Bronchus fibroblast of lung (primary cell): Measurements from ENCODE around the gene TLR1. TPM values are rescaled to one million over a fixed set of nuclear protein-coding genes. Genes with fewer than 3 reads are reported as not detected.

ENCODE experiments used
- total RNA-seq: library from RNA; depleted of rRNA; stranded (reverse); fragments of >200 nt; gene quantifications from 2 replicates; pipeline ENCODE4 v1.2.3, GENCODE V29; 2015

Gene TLR1, protein sequence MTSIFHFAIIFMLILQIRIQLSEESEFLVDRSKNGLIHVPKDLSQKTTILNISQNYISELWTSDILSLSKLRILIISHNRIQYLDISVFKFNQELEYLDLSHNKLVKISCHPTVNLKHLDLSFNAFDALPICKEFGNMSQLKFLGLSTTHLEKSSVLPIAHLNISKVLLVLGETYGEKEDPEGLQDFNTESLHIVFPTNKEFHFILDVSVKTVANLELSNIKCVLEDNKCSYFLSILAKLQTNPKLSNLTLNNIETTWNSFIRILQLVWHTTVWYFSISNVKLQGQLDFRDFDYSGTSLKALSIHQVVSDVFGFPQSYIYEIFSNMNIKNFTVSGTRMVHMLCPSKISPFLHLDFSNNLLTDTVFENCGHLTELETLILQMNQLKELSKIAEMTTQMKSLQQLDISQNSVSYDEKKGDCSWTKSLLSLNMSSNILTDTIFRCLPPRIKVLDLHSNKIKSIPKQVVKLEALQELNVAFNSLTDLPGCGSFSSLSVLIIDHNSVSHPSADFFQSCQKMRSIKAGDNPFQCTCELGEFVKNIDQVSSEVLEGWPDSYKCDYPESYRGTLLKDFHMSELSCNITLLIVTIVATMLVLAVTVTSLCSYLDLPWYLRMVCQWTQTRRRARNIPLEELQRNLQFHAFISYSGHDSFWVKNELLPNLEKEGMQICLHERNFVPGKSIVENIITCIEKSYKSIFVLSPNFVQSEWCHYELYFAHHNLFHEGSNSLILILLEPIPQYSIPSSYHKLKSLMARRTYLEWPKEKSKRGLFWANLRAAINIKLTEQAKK
- total RNA-seq: 0.15 and 0.84 TPM in 2 replicates

DNA sequence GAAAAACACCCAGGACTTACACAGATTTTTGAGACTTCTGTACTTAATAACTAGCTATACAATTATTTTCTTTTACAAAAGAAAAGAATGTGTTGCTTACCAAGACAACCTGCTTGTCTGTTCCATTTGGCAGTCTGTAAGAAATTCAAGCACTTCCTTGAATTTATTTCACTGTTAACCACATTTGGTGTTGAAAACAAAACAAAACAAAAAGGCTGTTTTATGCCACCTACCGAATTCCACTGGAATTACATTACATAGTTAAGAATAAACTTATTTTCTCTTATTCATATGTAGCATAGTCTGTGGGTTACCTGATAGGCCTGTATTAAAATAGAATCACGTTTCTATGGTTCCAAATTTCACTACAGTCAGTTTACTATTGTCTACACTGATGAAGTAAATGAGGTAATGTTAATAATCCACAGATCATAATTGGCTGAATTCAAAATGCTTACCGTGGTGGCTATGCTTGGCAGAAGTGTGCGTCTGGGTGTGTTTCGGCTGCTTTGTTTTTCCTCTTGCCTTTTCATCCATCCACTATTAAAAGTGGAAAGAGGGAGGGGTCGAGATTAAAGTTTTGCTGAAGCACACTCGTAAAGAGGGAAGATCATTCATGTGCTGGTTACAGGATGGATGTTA lies at the start of gene TLR1:
Gene TLR1 (minus strand): TSS at position 138 of the 642 bp plus-strand sequence. CDS start 5,960 bp downstream, outside the sequence.

DNA sequence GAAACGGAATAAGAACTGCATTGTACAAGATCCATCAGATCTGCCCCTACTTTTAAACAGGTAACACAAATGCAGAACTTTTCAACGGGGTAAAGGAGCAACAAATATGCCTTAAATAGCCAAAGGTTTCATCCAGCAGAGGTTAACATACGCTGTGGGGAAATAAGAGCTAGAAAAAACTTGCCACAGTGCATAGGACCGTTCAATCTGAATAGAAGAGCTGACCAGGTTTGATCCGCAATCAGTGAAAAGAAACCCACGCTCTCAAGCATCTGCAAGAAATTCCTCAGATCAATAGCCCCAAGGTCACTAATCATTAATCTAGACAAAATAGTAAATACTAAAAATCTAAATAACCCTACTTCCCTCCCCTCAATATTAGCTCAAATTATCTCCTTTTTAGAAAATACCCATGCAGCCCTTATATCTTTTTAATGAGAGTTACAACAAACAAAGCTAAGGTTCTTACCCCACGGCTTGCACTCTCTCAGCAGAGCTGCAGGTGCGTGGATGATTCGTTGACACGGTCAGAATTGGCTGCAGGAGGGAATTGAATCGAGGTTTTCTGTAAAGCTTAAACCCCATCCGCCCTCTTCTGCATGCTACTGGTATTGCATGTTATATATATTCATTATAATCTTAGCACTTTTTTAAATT lies 22.0 kb downstream of the TLR1 start, which contains the start of gene TLR10:
Gene TLR10 (minus strand): TSS at position 539 of the 657 bp plus-strand sequence. CDS start 7,400 bp downstream, outside the sequence.

Other genes starting within 250 kb of the TLR1 start
- 11.4 and 12.4 TPM in 2 replicates for gene KLF3, start 140.6 kb downstream of the TLR1 start, total RNA-seq
- gene TLR10, start 21.8 kb downstream of the TLR1 start, total RNA-seq: not detected in 2 replicates
- 0.45 and 1.0 TPM in 2 replicates for gene TLR6, start 52.0 kb upstream of the TLR1 start, total RNA-seq
- 217 and 243 TPM in 2 replicates for gene FAM114A1, start 63.0 kb upstream of the TLR1 start, total RNA-seq
- 1.8 and 2.1 TPM in 2 replicates for gene TMEM156, start 227.6 kb upstream of the TLR1 start, total RNA-seq